ENCODE results near the gene CCBE1.

The CCBE1 gene

GRCh38 chr18:59724103-59724502, 26.9 kb upstream of the CCBE1 start:
- H3K4me3 ChIP-seq (ENCODE audit: low read depth, low read length) = no peak overlapping the region
- no peak for DNase-seq (ENCODE audit: low read depth)
- no peak for TF ChIP-seq CTCF (IDR thresholded peaks at IDR 0.05; ENCODE audit: control insufficient read depth, extremely low read depth, insufficient read depth)

GRCh38 chr18:59721931-59722330, 24.7 kb upstream of the CCBE1 start:
- no peak for TF ChIP-seq CTCF (IDR thresholded peaks at IDR 0.05; ENCODE audit: control insufficient read depth, extremely low read depth, insufficient read depth)

GRCh38 chr18:59721211-59721610, 24.0 kb upstream of the CCBE1 start:
- DNase-seq (ENCODE audit: low read depth) = no peak
- H3K4me3 ChIP-seq (ENCODE audit: low read depth, low read length) = no peak overlapping the region
- no peak for TF ChIP-seq CTCF (IDR thresholded peaks at IDR 0.05; ENCODE audit: control insufficient read depth, extremely low read depth, insufficient read depth)

More at GRCh38 chr18:59721931-59722330, 24.7 kb upstream of the CCBE1 start:
- no peak for DNase-seq (ENCODE audit: low read depth)
- H3K4me3 ChIP-seq (ENCODE audit: low read depth, low read length) = no peak overlapping the region

GRCh38 chr18:59719544-59720181, 22.4 kb upstream of the CCBE1 start:
- TF ChIP-seq CTCF (IDR thresholded peaks at IDR 0.05; ENCODE audit: control insufficient read depth, extremely low read depth, insufficient read depth) = no peak
- H3K4me3 ChIP-seq (ENCODE audit: low read depth, low read length) = no peak overlapping the region
- DNase-seq (ENCODE audit: low read depth) = no peak

- no peak for TF ChIP-seq CTCF (IDR thresholded peaks at IDR 0.05; ENCODE audit: control insufficient read depth, extremely low read depth, insufficient read depth)
- H3K4me3 ChIP-seq (ENCODE audit: low read depth, low read length) = no peak overlapping the region
- no peak for DNase-seq (ENCODE audit: low read depth)
Observed at GRCh38 chr18:59718464-59719157, 21.4 kb upstream of the CCBE1 start.

GRCh38 chr18:59718108-59718463, 20.9 kb upstream of the CCBE1 start:
- DNase-seq (ENCODE audit: low read depth) = no peak
- no peak overlapping the region for H3K4me3 ChIP-seq (ENCODE audit: low read depth, low read length)
- TF ChIP-seq CTCF (IDR thresholded peaks at IDR 0.05; ENCODE audit: control insufficient read depth, extremely low read depth, insufficient read depth) = no peak

- TF ChIP-seq CTCF (IDR thresholded peaks at IDR 0.05; ENCODE audit: control insufficient read depth, extremely low read depth, insufficient read depth) = no peak
Observed at GRCh38 chr18:59717291-59717690, 20.1 kb upstream of the CCBE1 start.

More at GRCh38 chr18:59717291-59717690, 20.1 kb upstream of the CCBE1 start:
- H3K4me3 ChIP-seq (ENCODE audit: low read depth, low read length) = no peak overlapping the region
- DNase-seq (ENCODE audit: low read depth) = no peak
